Suprapubic skin (tissue), 4 donors: Measurements from ENCODE around the gene RBBP8NL.

ENCODE experiments used
- CTCF ChIP-seq, 2 donors: fragments of 200-600 bp in 1 of 2; fragments of 450-650 bp in 1 of 2; sonication (generic) in 1 of 2; IDR thresholded peaks; one replicate each; pipeline ENCODE4 v1.5.1; 2016 to 2019; ENCODE audit warnings: antibody characterized with exemption in 2 of 2, mild to moderate bottlenecking in 1 of 2, moderate library complexity in 1 of 2
- EP300 ChIP-seq: sonication (generic); formaldehyde crosslinking; IDR thresholded peaks from one replicate; pipeline ENCODE4 v1.6.1; 2017; ENCODE audit warnings: antibody characterized with exemption
- POLR2A ChIP-seq, 2 donors: fragments of 450-650 bp; IDR thresholded peaks; one replicate each; pipeline ENCODE4 v1.6.1; 2017; ENCODE audit warnings: antibody characterized with exemption in 2 of 2, mild to moderate bottlenecking in 2 of 2, moderate library complexity in 2 of 2
- POLR2AphosphoS5 ChIP-seq, 3 donors: sonication (generic); formaldehyde crosslinking; IDR thresholded peaks; one replicate each; pipeline ENCODE4 v1.6.1; 2017; ENCODE audit warnings: antibody characterized with exemption in 3 of 3

GRCh38 chr20:62393335-62393665, 34.0 kb downstream of the RBBP8NL start:
- no peak for TF ChIP-seq POLR2AphosphoS5 (IDR thresholded peaks at IDR 0.05)
- TF ChIP-seq CTCF (IDR thresholded peaks at IDR 0.05): no peak
- no peak for TF ChIP-seq POLR2A (IDR thresholded peaks at IDR 0.05)
- TF ChIP-seq EP300: no peak
